Measurements from ENCODE around the gene PPP1R8.
"Not testable (repeated sequence)": the region's sequence is repeated elsewhere in the genome, so short reads cannot be mapped to it uniquely, and the experiment has no call there.

Gene PPP1R8

GRCh38 chr1:27830621-27831440 lies at the start of gene PPP1R8:
TSS of gene PPP1R8 (plus strand) at chr1:27830782. CDS start at chr1:27830836, 54 bp downstream.
- peak; percentile 98 for DNase-seq

GRCh38 chr1:27782950-27783349 lies 47.6 kb upstream of the PPP1R8 start:
- DNase-seq = no peak

GRCh38 chr1:27784700-27785099 lies 45.9 kb upstream of the PPP1R8 start:
- DNase-seq = no peak

GRCh38 chr1:27785781-27786455 lies 44.7 kb upstream of the PPP1R8 start:
- DNase-seq = no peak

- DNase-seq = no peak
These were observed 42.7 kb upstream of the PPP1R8 start for GRCh38 chr1:27787895-27788294.

GRCh38 chr1:27789540-27790041 lies 41.0 kb upstream of the PPP1R8 start:
- DNase-seq = no peak

- DNase-seq = not testable (repeated sequence)
These were observed 40.3 kb upstream of the PPP1R8 start for GRCh38 chr1:27790270-27790669.

GRCh38 chr1:27795601-27796000 lies 35.0 kb upstream of the PPP1R8 start:
- DNase-seq = no peak

- no peak for DNase-seq
These were observed 25.8 kb upstream of the PPP1R8 start for GRCh38 chr1:27804791-27805190.

- no peak for DNase-seq
These were observed 23.8 kb upstream of the PPP1R8 start for GRCh38 chr1:27806758-27807157.

- no peak for DNase-seq
These were observed 23.2 kb upstream of the PPP1R8 start for GRCh38 chr1:27807385-27807784.

GRCh38 chr1:27808131-27808530 lies 22.5 kb upstream of the PPP1R8 start:
- DNase-seq = not testable (repeated sequence)

GRCh38 chr1:27809883-27810282 lies 20.7 kb upstream of the PPP1R8 start:
- no peak for DNase-seq

- DNase-seq = no peak
These were observed 18.7 kb upstream of the PPP1R8 start for GRCh38 chr1:27811741-27812500.

- DNase-seq = no peak
These were observed 13.5 kb upstream of the PPP1R8 start for GRCh38 chr1:27816921-27817630.

GRCh38 chr1:27821761-27822315 lies 8.7 kb upstream of the PPP1R8 start:
- no peak for DNase-seq

GRCh38 chr1:27823784-27824183 lies 6.8 kb upstream of the PPP1R8 start:
- no peak for DNase-seq

- no peak for DNase-seq
These were observed 6.2 kb upstream of the PPP1R8 start for GRCh38 chr1:27824411-27824810.

- DNase-seq = not testable (repeated sequence)
These were observed 1.1 kb upstream of the PPP1R8 start for GRCh38 chr1:27829339-27829960.

GRCh38 chr1:27831568-27832410 lies 1.2 kb downstream of the PPP1R8 start:
- DNase-seq = no peak

GRCh38 chr1:27832762-27833161 lies 2.2 kb downstream of the PPP1R8 start:
- DNase-seq = no peak
